A549 (cell line): ENCODE data around the gene PTPRK. TPM values are rescaled to one million over a fixed set of nuclear protein-coding genes. Genes with fewer than 3 reads are reported as not detected.

Source experiments
- ATAC-seq, 2 experiments: fragments of 200-7000 bp in 1 of 2; fragments of >200 bp in 1 of 2; cut with Nextera tagmentation in 1 of 2; cut with Tn5 transposase in 1 of 2; 3 replicates each; pipeline versions ENCODE4 v1.8.0 to v1.9.1; 2018 to 2020; ENCODE audit warnings: mild to moderate bottlenecking in 1 of 2, moderate library complexity in 1 of 2
- CTCF ChIA-PET: fragments of 300-600 bp; sonication (Branson Sonifier 250); formaldehyde crosslinking; extraction: SDS; loops from one replicate; lab custom pipeline; 2021; ENCODE audit warnings: antibody characterized with exemption, inconsistent platforms; lab: Yijun Ruan, JAX
- POLR2A ChIA-PET: fragments of 350-600 bp; formaldehyde crosslinking; extraction: SDS; loops from one replicate; lab custom pipeline; 2021; ENCODE audit warnings: antibody characterized with exemption, inconsistent platforms; lab: Yijun Ruan, JAX
- DNase-seq, 2 experiments: peaks; one replicate each; pipeline versions ENCODE4 v3.0.0 to v3.0.0-alpha.2; 2011 to 2016; ENCODE audit warnings: low read depth in 1 of 2, low spot score in 1 of 2
- FAIRE-seq: peaks from 2 replicates; lab custom pipeline; 2011; peaks lifted over from hg19 to GRCh38; lab: Jason Lieb, UNC
- H3K27ac ChIP-seq, 2 experiments: fragments of >200 bp; sonication (Bioruptor Twin); formaldehyde crosslinking; 3 replicates each; pipeline ENCODE4 v1.5.1; 2016 to 2017
- H3K4me1 ChIP-seq: fragments of >200 bp; sonication (Bioruptor Twin); formaldehyde crosslinking; 3 replicates; pipeline ENCODE4 v1.6.1; 2016
- H3K4me2 ChIP-seq: fragments of >200 bp; sonication (Bioruptor Twin); formaldehyde crosslinking; 3 replicates; pipeline ENCODE4 v1.6.1; 2016
- H3K4me3 ChIP-seq: fragments of >200 bp; sonication (Bioruptor Twin); formaldehyde crosslinking; 3 replicates; pipeline ENCODE4 v1.5.1; 2016
- H3K9me3 ChIP-seq: fragments of >200 bp; sonication (Bioruptor Twin); formaldehyde crosslinking; 3 replicates; pipeline ENCODE4 v1.6.1; 2016
- ATOH8 ChIP-seq: fragments of 250-450 bp; sonication (Bioruptor Pico); IDR thresholded peaks from 2 replicates; pipeline ENCODE4 v1.5.0; 2020; ENCODE audit warnings: low read depth, mild to moderate bottlenecking, moderate library complexity
- BCL3 ChIP-seq: fragments of >200 bp; sonication (Bioruptor Twin); formaldehyde crosslinking; IDR thresholded peaks from 3 replicates; pipeline ENCODE4 v1.6.1; 2016
- CBX2 ChIP-seq: fragments of 200-600 bp; sonication (generic); IDR thresholded peaks from 2 replicates; pipeline ENCODE4 v1.6.1; 2016; ENCODE audit warnings: low read depth, mild to moderate bottlenecking, borderline replicate concordance
- EHMT2 ChIP-seq: fragments of 200-600 bp; sonication (generic); IDR thresholded peaks from 2 replicates; pipeline ENCODE4 v1.6.1; 2016; ENCODE audit warnings: antibody characterized with exemption, low read depth, mild to moderate bottlenecking, moderate library complexity
- ELK1 ChIP-seq: fragments of 150-350 bp; IDR thresholded peaks from 2 replicates; pipeline ENCODE4 v1.6.1; 2014; ENCODE audit warnings: low read depth, mild to moderate bottlenecking, low read length
- EP300 ChIP-seq, 2 experiments: fragments of >200 bp; sonication (Bioruptor Twin); formaldehyde crosslinking; IDR thresholded peaks; 2 replicates in 1 of 2; 3 replicates in 1 of 2; pipeline ENCODE4 v1.6.1; 2016 to 2017
- ESRRA ChIP-seq: fragments of 150-350 bp; IDR thresholded peaks from 2 replicates; pipeline ENCODE4 v1.6.1; 2014; ENCODE audit warnings: mild to moderate bottlenecking, low read length, borderline replicate concordance
- FOSB ChIP-seq: fragments of 250-450 bp; sonication (Bioruptor Pico); IDR thresholded peaks from 2 replicates; pipeline ENCODE4 v1.5.0; 2020; ENCODE audit warnings: mild to moderate bottlenecking, moderate library complexity
- FOXS1 ChIP-seq: fragments of 250-450 bp; sonication (Bioruptor Pico); IDR thresholded peaks from 2 replicates; pipeline ENCODE4 v1.5.0; 2020; ENCODE audit warnings: mild to moderate bottlenecking, moderate library complexity
- HES2 ChIP-seq: fragments of >200 bp; sonication (Bioruptor Twin); formaldehyde crosslinking; IDR thresholded peaks from 2 replicates; pipeline ENCODE4 v1.6.1; 2016
- HEYL ChIP-seq: fragments of 250-450 bp; sonication (Bioruptor Pico); IDR thresholded peaks from 2 replicates; pipeline ENCODE4 v1.8.0; 2021; ENCODE audit warnings: mild to moderate bottlenecking, moderate library complexity
- HMGXB4 ChIP-seq: fragments of 250-450 bp; sonication (Bioruptor Pico); IDR thresholded peaks from 2 replicates; pipeline ENCODE4 v1.5.0; 2021; ENCODE audit warnings: mild to moderate bottlenecking, moderate library complexity, borderline replicate concordance
- HOXB5 ChIP-seq: fragments of 250-450 bp; sonication (Bioruptor Pico); IDR thresholded peaks from 2 replicates; pipeline ENCODE4 v1.5.0; 2020; ENCODE audit warnings: mild to moderate bottlenecking, moderate library complexity
- MAX ChIP-seq: IDR thresholded peaks from 2 replicates; pipeline ENCODE4 v1.6.1; 2012
- MAZ ChIP-seq: fragments of 150-350 bp; IDR thresholded peaks from 2 replicates; pipeline ENCODE4 v1.6.1; 2014; ENCODE audit warnings: antibody characterized with exemption, low read depth, low read length, borderline replicate concordance
- NFE2L2 ChIP-seq: fragments of 150-350 bp; conservative IDR thresholded peaks from 2 replicates; pipeline ENCODE4 v1.6.1; 2014; ENCODE audit warnings: low read length
- PBX3 ChIP-seq: IDR thresholded peaks from 2 replicates; pipeline ENCODE4 v1.6.1; 2012
- PHF8 ChIP-seq: fragments of 200-600 bp; sonication (generic); IDR thresholded peaks from 2 replicates; pipeline ENCODE4 v1.6.1; 2016; ENCODE audit warnings: low read depth, mild to moderate bottlenecking, antibody characterized with exemption, moderate library complexity, borderline replicate concordance
- SREBF2 ChIP-seq: fragments of 450-650 bp; IDR thresholded peaks from 2 replicates; pipeline ENCODE4 v1.6.1; 2014; ENCODE audit warnings: mild to moderate bottlenecking, moderate library complexity
- TP53 ChIP-seq: fragments of 250-450 bp; sonication (Bioruptor Pico); IDR thresholded peaks from 2 replicates; pipeline ENCODE4 v1.5.0; 2021; ENCODE audit warnings: mild to moderate bottlenecking, moderate library complexity
- USF2 ChIP-seq: fragments of 450-650 bp; IDR thresholded peaks from 2 replicates; pipeline ENCODE4 v1.6.1; 2014; ENCODE audit warnings: antibody characterized with exemption
- ZC3H11A ChIP-seq: fragments of 450-650 bp; IDR thresholded peaks from 2 replicates; pipeline ENCODE4 v1.6.1; 2014; ENCODE audit warnings: antibody characterized with exemption, mild to moderate bottlenecking
- ZNF302 ChIP-seq: fragments of 250-450 bp; sonication (Bioruptor Pico); IDR thresholded peaks from 2 replicates; pipeline ENCODE4 v1.9.0; 2021; ENCODE audit warnings: inconsistent platforms, mild to moderate bottlenecking, moderate library complexity
- ZSCAN20 ChIP-seq: fragments of 250-450 bp; sonication (Bioruptor Pico); IDR thresholded peaks from 2 replicates; pipeline ENCODE4 v1.8.0; 2022; ENCODE audit warnings: mild to moderate bottlenecking, moderate library complexity
- WGBS: methylation state at CpG from one replicate; pipeline ENCODE4 v1.1.6; 2017; ENCODE audit errors: missing lambda C conversion rate; 5-methylcytosine and 5-hydroxymethylcytosine counted together
- polyA plus RNA-seq, 4 experiments: library from polyadenylated mRNA; depleted of rRNA in 3 of 4; stranded (reverse); fragments of >200 nt; fragmentation: RNase III in 1 of 4; extraction: RNeasy Plus Mini Kit Qiagen cat#74134 plus additional on column Dnase treatment in 1 of 4; gene quantifications; 2 replicates in 3 of 4; 3 replicates in 1 of 4; pipeline ENCODE4 v1.2.3, GENCODE V29; 2011 to 2017

Gene PTPRK
- polyA plus RNA-seq, 2 of the 4 experiments (the other 2 are of a cell fraction) = 14.4 to 16.1 TPM

- no peaks in the 10 kb centered on the region for H3K9me3 ChIP-seq
- POLR2A ChIA-PET = no interaction called here
- no peak for FAIRE-seq
- no peak overlapping the region for H3K4me3 ChIP-seq
- TF ChIP-seq EP300 (IDR thresholded peaks at IDR 0.05) (no peak), ATOH8 (CRISPR knock-in tag) (no peak), BCL3 (no peak), ZSCAN20 (no peak), TP53 (CRISPR knock-in tag) (no peak), HMGXB4 (no peak), HES2 (no peak), PBX3 (no peak), ESRRA (no peak), SREBF2 (no peak), HOXB5 (CRISPR knock-in tag) (no peak), FOXS1 (CRISPR knock-in tag) (no peak), CBX2 (no peak), FOSB (no peak), ELK1 (no peak), MAX (no peak)
- H3K27ac ChIP-seq = no peak overlapping the region
- no peak for DNase-seq
- CTCF ChIA-PET = no interaction called here
- no peak overlapping the region for H3K4me2 ChIP-seq
- H3K4me1 ChIP-seq = no peaks in the 10 kb centered on the region
- 72% methylated on average over 4 of the region's 4 CpGs for WGBS
- no peak for ATAC-seq
Observed at GRCh38 chr6:127952831-127953230, 567.6 kb downstream of the PTPRK start.

- ChIA-PET POLR2A (no interaction called here), CTCF (no interaction called here)
- H3K27ac ChIP-seq = no peak overlapping the region
- no peak overlapping the region for H3K4me3 ChIP-seq
- FAIRE-seq (no peak), DNase-seq (no peak), ATAC-seq (no peak)
- whole genome bisulfite sequencing = 79% methylated on average over 5 of the region's 5 CpGs
- no peak overlapping the region for H3K4me2 ChIP-seq
- H3K4me1 ChIP-seq = no peaks in the 10 kb centered on the region
- H3K9me3 ChIP-seq = no peaks in the 10 kb centered on the region
- TF ChIP-seq NFE2L2 (no peak), PHF8 (no peak), ZNF302 (CRISPR knock-in tag) (no peak), CBX2 (no peak), TP53 (CRISPR knock-in tag) (no peak), USF2 (no peak), EP300 (IDR thresholded peaks at IDR 0.05) (no peak), MAZ (no peak), EHMT2 (no peak), ZC3H11A (no peak), HEYL (CRISPR knock-in tag) (no peak)
Observed at GRCh38 chr6:127952176-127952575, 568.2 kb downstream of the PTPRK start.
